Heart left ventricle (tissue), 13 donors: ENCODE measurements around the gene NCKIPSD.

Source experiments
- POLR2A ChIP-seq, 2 donors: fragments of 450-650 bp; IDR thresholded peaks; one replicate each; pipeline ENCODE4 v1.6.1; 2017; ENCODE audit warnings: antibody characterized with exemption in 2 of 2, mild to moderate bottlenecking in 2 of 2, moderate library complexity in 2 of 2
- TF ChIP-seq, protein P1 (sequence below), 12 donors: fragments of 200-600 bp; sonication (generic) in 4 of 12; IDR thresholded peaks; one replicate each; pipeline versions ENCODE4 v1.5.0 to v1.8.0; 2018 to 2022; ENCODE audit warnings: antibody characterized with exemption in 12 of 12, mild to moderate bottlenecking in 5 of 12
- donor health status: ischemic (EF 13 %, LVEDD 7.1; RV severe dilation, severe dysfunction).
- donor health status: DM: no; HTN: yes; CAD: no.
- donor health status: DM: no; HTN: no; CAD: no.
- donor health status: ischemic (EF 25% LVEDD 6.9; RV normal size, moderate dysfunction).
- donor health status: ischemic (EF 25% LVEDD 5.7; RV mildly dilated, moderate dysfunction).
- donor health status: ischemic (EF 35%, LVEDD 5.7; RV mildly dilated, moderate dysfunction).
- donor health status: nonischemic (EF 11% LVEDD 7.7; RV severe dilation, severe dysfunction).
- donor health status: DM: yes; HTN: yes; CAD: no.
- donor health status: PGD.
- donor health status: ischemic (EF 29% LVEDD 5.4; RV normal size, mild dysfunction).
- donor health status: nonischemic (EF 23%, LVEDD 6.1; RV moderate dilation, normal function).

DNA sequence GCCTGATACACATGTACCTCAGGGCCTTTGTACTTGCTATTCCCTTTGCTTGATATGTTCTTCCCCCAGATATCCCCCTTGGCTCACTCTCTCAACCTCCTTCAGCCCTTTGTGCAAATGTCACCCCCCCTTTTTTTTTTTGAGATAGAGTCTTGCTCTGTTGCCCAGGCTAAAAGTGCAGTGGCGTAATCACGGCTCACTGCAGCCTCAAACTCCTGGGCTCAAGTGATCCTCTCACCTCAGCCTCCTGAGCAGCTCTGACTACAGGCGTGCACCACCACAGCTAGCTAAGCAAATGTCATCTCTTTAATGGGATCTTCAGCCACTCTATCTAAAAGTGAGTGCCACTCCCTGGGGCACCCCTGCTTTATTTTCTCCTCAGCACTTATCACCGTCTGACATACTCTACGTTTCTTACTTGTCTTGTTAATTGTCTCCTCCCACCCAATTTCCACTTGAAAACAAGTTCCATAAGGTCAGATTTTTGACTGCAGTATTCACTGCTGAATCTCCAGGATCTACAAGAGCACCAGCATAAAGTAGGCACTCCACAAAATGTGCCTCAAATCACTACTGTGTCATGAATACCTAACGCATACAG, 16.7 kb upstream of the NCKIPSD start:
- TF ChIP-seq, protein P1, sequence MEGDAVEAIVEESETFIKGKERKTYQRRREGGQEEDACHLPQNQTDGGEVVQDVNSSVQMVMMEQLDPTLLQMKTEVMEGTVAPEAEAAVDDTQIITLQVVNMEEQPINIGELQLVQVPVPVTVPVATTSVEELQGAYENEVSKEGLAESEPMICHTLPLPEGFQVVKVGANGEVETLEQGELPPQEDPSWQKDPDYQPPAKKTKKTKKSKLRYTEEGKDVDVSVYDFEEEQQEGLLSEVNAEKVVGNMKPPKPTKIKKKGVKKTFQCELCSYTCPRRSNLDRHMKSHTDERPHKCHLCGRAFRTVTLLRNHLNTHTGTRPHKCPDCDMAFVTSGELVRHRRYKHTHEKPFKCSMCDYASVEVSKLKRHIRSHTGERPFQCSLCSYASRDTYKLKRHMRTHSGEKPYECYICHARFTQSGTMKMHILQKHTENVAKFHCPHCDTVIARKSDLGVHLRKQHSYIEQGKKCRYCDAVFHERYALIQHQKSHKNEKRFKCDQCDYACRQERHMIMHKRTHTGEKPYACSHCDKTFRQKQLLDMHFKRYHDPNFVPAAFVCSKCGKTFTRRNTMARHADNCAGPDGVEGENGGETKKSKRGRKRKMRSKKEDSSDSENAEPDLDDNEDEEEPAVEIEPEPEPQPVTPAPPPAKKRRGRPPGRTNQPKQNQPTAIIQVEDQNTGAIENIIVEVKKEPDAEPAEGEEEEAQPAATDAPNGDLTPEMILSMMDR (IDR thresholded peaks at IDR 0.05) = no peak
- TF ChIP-seq POLR2A (IDR thresholded peaks at IDR 0.05) = no peak
